Osteocyte (in vitro differentiated cells): ENCODE data around the gene TECPR1. TPM values are rescaled to one million over a fixed set of nuclear protein-coding genes. Genes with fewer than 3 reads are reported as not detected.
A peak's percentile ranks its signal among the peaks of the same experiment; 100 is the strongest.

Experiments
- DNase-seq: peaks from one replicate; pipeline ENCODE4 v3.0.0; 2021; ENCODE audit warnings: mixed read lengths; ENCODE audit not compliant: unreplicated experiment; ENCODE audit errors: extremely low spot score
- H3K27ac Mint-ChIP-seq: one replicate; pipeline ENCODE4 v1.8.0; 2021; ENCODE audit warnings: mild to moderate bottlenecking, mixed read lengths; ENCODE audit not compliant: unreplicated experiment
- H3K27me3 Mint-ChIP-seq: one replicate; pipeline ENCODE4 v1.8.0; 2021; ENCODE audit warnings: mixed read lengths; ENCODE audit not compliant: unreplicated experiment
- H3K36me3 Mint-ChIP-seq: one replicate; pipeline ENCODE4 v1.8.0; 2021; ENCODE audit warnings: mixed read lengths; ENCODE audit not compliant: unreplicated experiment
- H3K4me1 Mint-ChIP-seq: one replicate; pipeline ENCODE4 v1.8.0; 2021; ENCODE audit warnings: mixed read lengths; ENCODE audit not compliant: unreplicated experiment
- H3K4me3 Mint-ChIP-seq: one replicate; pipeline ENCODE4 v1.8.0; 2021; ENCODE audit warnings: mild to moderate bottlenecking, moderate library complexity, mixed read lengths; ENCODE audit not compliant: unreplicated experiment
- H3K9me3 Mint-ChIP-seq: one replicate; pipeline ENCODE4 v1.8.0; 2021; ENCODE audit warnings: mixed read lengths; ENCODE audit not compliant: unreplicated experiment
- total RNA-seq: library from RNA; stranded (reverse); gene quantifications from 2 replicates; pipeline ENCODE4 v1.2.1, GENCODE V29; 2021
- TF ChIP-seq, protein P1 (sequence below): fragments of 200-600 bp; sonication (generic); IDR thresholded peaks from 2 replicates; pipeline ENCODE4 v1.5.0; 2021; ENCODE audit warnings: antibody characterized with exemption, mild to moderate bottlenecking, moderate library complexity

Gene TECPR1
- total RNA-seq, 1 donor from 2014 or later: 33.6 TPM

DNA sequence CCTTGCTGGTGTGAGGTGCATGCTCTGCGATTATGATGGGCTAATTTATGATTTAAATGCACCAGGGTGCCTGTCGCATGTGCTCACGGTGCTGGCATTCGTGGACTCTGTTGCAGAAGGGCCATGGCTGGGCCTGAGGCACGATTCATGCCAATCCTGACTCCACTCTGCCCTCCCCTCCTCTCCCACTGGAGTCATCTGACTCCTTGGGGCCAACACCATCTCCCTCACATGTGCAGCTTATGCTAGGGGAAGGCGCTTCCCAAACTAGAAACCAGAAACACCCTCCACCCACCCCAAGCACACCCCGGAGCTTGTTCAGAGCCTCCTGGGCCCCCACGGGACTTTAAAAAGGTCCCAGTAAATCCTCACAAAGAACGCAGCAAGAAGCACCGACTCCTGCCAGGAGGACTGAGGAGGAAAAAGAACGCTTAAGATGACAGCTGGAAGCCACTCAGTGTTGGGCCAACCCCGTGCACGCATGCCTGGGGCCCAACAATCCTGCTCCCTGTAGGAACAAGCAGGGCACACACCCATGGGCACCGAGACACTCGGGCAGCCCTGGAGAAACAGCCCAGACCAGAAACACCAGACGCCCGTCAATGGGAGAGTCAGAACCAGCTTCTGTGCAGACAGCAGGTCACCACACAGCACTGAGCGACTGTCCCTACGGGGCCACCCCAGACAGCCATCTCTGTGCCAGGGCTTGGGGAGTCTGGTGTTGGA lies 43.6 kb upstream of the TECPR1 start:
- Mint-ChIP-seq H3K4me1 (peaks cover 19% of the 10 kb centered on the region), H3K27ac (peak overlapping the region; percentile 41), H3K36me3 (peaks cover 20% of the 10 kb centered on the region), H3K4me3 (no peak overlapping the region), H3K27me3 (no peaks in the 10 kb centered on the region), H3K9me3 (no peaks in the 10 kb centered on the region)
- no peak for DNase-seq
- TF ChIP-seq, protein P1, sequence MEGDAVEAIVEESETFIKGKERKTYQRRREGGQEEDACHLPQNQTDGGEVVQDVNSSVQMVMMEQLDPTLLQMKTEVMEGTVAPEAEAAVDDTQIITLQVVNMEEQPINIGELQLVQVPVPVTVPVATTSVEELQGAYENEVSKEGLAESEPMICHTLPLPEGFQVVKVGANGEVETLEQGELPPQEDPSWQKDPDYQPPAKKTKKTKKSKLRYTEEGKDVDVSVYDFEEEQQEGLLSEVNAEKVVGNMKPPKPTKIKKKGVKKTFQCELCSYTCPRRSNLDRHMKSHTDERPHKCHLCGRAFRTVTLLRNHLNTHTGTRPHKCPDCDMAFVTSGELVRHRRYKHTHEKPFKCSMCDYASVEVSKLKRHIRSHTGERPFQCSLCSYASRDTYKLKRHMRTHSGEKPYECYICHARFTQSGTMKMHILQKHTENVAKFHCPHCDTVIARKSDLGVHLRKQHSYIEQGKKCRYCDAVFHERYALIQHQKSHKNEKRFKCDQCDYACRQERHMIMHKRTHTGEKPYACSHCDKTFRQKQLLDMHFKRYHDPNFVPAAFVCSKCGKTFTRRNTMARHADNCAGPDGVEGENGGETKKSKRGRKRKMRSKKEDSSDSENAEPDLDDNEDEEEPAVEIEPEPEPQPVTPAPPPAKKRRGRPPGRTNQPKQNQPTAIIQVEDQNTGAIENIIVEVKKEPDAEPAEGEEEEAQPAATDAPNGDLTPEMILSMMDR: no peak

DNA sequence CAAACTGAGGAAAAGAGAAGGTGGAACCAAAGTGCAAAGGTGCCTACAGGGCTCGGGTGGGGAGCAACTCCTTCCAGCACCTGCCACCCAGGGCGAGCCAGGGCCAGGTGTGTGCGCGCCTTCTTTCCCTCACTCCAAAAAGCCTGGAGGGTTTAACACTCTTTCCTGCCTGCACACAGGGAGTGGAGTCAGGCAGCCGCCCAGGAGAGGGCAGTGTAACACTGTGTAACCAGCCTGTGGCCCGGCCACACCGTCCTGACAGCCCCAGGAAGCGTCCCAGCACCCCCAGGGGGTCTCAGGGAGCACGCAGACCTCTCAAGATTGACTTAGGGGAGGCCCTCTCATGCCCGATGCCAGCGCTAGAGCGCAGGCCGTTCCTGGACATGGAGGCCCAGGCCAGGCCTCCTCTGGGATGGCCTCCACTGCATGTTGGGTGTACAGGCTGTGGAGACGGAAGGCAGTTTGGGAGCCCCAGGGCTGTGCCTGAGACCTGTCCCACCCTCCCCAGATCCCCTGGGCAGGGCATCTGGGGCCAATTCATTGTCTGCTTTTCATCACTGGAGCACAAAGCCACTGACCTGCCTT lies 42.9 kb upstream of the TECPR1 start:
- no peaks in the 10 kb centered on the region for H3K9me3 Mint-ChIP-seq
- TF ChIP-seq, protein P1: peak; percentile 80
- H3K27me3 Mint-ChIP-seq: no peaks in the 10 kb centered on the region
- no peak for DNase-seq
- H3K27ac Mint-ChIP-seq: peak overlapping the region; percentile 41
- H3K4me1 Mint-ChIP-seq: peaks cover 19% of the 10 kb centered on the region
- H3K36me3 Mint-ChIP-seq: peaks cover 20% of the 10 kb centered on the region
- H3K4me3 Mint-ChIP-seq: no peak overlapping the region

DNA sequence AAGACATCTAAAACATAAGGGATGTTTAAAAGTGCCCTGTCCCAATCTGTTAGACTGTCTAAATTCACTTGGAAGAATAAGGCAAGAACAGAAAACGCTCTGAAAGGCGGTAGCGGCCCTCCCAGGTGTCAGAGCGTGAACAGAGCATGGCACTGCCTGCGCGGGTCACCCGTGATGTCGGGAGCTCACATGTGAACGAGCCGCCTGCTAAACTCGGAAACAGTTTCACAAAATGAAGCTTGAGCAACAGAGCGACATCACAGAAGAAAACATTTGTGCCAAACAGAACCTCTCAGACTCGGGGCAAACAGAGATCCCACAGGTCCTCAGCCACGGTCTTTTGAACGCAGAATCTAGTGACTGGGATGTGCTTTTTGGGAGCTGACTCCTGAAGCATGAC lies 42.3 kb upstream of the TECPR1 start:
- TF ChIP-seq, protein P1: no peak
- H3K4me3 Mint-ChIP-seq: no peak overlapping the region
- peaks cover 20% of the 10 kb centered on the region for H3K36me3 Mint-ChIP-seq
- no peaks in the 10 kb centered on the region for H3K27me3 Mint-ChIP-seq
- DNase-seq: no peak
- peaks cover 19% of the 10 kb centered on the region for H3K4me1 Mint-ChIP-seq
- H3K9me3 Mint-ChIP-seq: no peaks in the 10 kb centered on the region
- peak overlapping the region; percentile 27 for H3K27ac Mint-ChIP-seq

DNA sequence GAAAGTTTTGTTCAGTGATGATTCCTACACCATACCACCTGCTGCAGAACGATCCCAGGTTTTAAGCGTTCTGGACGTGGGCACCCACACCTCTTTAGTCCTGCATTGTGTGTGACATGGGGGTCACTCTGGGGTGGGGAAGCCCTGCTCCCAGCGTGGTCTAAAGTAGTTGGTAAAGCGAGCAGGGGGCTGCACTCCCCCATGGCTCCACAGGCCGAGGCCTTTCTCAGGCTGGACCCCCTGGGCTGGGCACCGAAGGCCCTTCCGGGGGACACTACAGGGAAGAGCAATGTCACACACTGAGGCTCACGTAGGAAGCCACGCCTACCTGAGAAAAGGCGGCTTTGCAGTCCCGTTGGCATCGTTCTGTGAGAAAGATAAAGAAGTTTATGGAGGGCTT lies 41.7 kb upstream of the TECPR1 start:
- H3K36me3 Mint-ChIP-seq: peaks cover 20% of the 10 kb centered on the region
- TF ChIP-seq, protein P1: no peak
- no peak overlapping the region for H3K27ac Mint-ChIP-seq
- H3K4me3 Mint-ChIP-seq: no peak overlapping the region
- H3K9me3 Mint-ChIP-seq: no peaks in the 10 kb centered on the region
- H3K27me3 Mint-ChIP-seq: no peaks in the 10 kb centered on the region
- DNase-seq: no peak
- peaks cover 24% of the 10 kb centered on the region for H3K4me1 Mint-ChIP-seq

DNA sequence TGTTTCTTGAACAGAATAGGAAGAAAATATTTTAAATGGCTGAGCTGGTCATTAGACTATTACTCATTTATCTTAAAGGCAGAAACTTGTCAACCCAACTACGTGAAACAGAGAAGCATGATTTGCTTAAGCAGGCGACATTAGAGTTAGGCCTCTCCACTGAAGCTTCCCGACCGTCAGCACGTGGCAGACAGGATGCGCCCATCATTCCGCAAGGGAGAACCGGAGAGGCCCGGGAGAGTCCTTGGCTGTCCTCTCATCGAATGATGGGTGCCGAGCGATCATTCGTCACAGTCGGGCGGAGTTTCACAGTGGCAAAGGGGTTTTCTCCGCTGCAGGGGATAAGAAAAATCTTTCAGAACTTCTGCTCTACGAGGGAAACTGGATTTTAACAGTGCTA lies 41.2 kb upstream of the TECPR1 start:
- Mint-ChIP-seq H3K27me3 (no peaks in the 10 kb centered on the region), H3K4me3 (no peak overlapping the region), H3K9me3 (no peaks in the 10 kb centered on the region), H3K27ac (no peak overlapping the region), H3K4me1 (peaks cover 27% of the 10 kb centered on the region), H3K36me3 (peaks cover 22% of the 10 kb centered on the region)
- TF ChIP-seq, protein P1: no peak
- DNase-seq: no peak
